Stimulated activated CD8-positive, alpha-beta memory T cell treated with anti-CD3 and anti-CD28 coated beads, Interleukin-15, amount 100 ng/mL, for 4 hours (primary cell): Measurements from ENCODE around the gene TUBGCP5.

Experiments used
- DNase-seq, 2 donors: peaks; one replicate each; pipeline ENCODE4 v3.0.0-alpha.2; 2020; ENCODE audit warnings: low read depth in 2 of 2

TUBGCP5 gene

GRCh38 chr15:22952796-22953579 lies 86.4 kb downstream of the TUBGCP5 start:
- no peak for DNase-seq

DNA sequence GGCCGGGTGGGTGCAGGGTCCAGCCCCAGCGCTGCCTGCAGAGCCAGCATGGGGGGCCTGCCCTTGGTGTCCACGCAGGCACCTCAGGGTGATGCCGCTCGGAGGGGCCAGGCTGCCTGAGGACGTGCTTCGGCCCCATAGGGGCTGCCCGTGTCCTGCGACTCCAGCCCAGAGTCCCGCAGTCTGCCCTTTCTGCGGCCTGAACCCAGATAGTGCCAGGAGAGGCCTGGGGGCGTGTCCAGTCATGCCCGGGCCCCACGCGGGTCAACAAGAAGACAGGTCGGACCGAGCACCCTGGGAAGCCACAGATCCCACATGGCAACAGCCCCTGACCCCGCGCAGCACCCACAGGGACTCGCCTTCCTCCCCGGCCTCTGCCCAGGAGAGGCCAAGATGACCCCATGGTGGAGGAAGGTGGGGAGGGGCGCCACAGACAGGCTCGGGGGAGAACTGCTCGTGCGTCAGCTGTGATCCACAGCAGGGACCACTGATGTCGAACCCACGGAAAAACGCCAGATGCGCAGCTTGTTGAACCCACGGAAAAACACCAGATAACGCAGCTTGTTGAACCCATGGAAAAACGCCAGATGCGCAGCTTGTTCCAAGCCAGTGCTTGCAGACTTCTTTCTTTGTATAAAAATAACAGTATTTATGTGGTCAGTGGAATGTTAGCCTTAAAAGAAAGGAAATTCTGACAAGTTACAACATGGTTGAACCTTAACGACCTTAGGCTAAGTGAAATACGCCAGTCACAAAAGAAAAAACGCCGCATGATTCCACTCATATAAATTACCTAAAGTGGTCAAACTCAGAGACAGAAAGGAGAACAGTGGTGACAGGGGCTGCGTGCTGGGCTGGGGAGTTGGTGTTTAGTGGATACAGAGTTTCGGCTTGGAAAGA lies 87.7 kb downstream of the TUBGCP5 start:
- DNase-seq: no peak

GRCh38 chr15:22951031-22951380 lies 88.4 kb downstream of the TUBGCP5 start:
- no peak for DNase-seq

- no peak for DNase-seq
Observed at GRCh38 chr15:22950256-22950990, 88.9 kb downstream of the TUBGCP5 start.
